Endothelial cell of umbilical vein (primary cell): ENCODE results near the gene HDLBP. TPM values are rescaled to one million over a fixed set of nuclear protein-coding genes. Genes with fewer than 3 reads are reported as not detected.

ENCODE experiments used
- BruUV-seq: library from RNA; stranded (reverse); fragments of 400-500 nt; replicated peaks from 2 replicates; lab custom pipeline; 2021; lab: Mats Ljungman, UMichigan
- CTCF ChIA-PET: fragments of 300-600, 350-600 bp; sonication (Branson Sonifier 250); formaldehyde crosslinking; loops from one replicate; lab custom pipeline; 2021; ENCODE audit warnings: antibody characterized with exemption, inconsistent platforms; lab: Charles Lee
- POLR2A ChIA-PET: fragments of 300-600, 350-600 bp; sonication (Branson Sonifier 250); formaldehyde crosslinking; loops from one replicate; lab custom pipeline; 2021; ENCODE audit warnings: antibody characterized with exemption, inconsistent platforms; lab: Charles Lee
- DNase-seq: peaks from one replicate; pipeline ENCODE4 v3.0.0-alpha.2; 2011; ENCODE audit warnings: low read depth, low spot score
- FAIRE-seq: peaks from 2 replicates; lab custom pipeline; 2011; peaks lifted over from hg19 to GRCh38; lab: Jason Lieb, UNC
- H2AFZ ChIP-seq: 2 replicates; pipeline ENCODE4 v1.6.0; 2012; ENCODE audit warnings: low read depth, low read length, control low read depth, inconsistent platforms
- H3K27ac ChIP-seq: 2 replicates; pipeline ENCODE4 v1.5.1; 2011; ENCODE audit warnings: low read depth, mild to moderate bottlenecking, control low read depth, low read length, moderate library complexity; ENCODE audit not compliant: insufficient read depth
- H3K27me3 ChIP-seq, 2 experiments: 2 replicates each; pipeline versions ENCODE4 v1.6.0 to v1.6.1; 2011; ENCODE audit warnings: low read length in 2 of 2, mixed read lengths in 1 of 2; ENCODE audit not compliant: control insufficient read depth in 2 of 2, insufficient read depth in 2 of 2
- H3K36me3 ChIP-seq, 2 experiments: 2 replicates in 1 of 2; 3 replicates in 1 of 2; pipeline ENCODE4 v1.5.1; 2011; ENCODE audit warnings: low read length in 2 of 2, mild to moderate bottlenecking in 1 of 2, moderate library complexity in 1 of 2; ENCODE audit not compliant: control insufficient read depth in 2 of 2, insufficient read depth in 2 of 2; ENCODE audit errors: extremely low read depth in 1 of 2
- H3K4me1 ChIP-seq: 3 replicates; pipeline ENCODE4 v1.5.1; 2011; ENCODE audit warnings: mild to moderate bottlenecking, low read length; ENCODE audit not compliant: control insufficient read depth, insufficient read depth; ENCODE audit errors: extremely low read depth
- H3K4me2 ChIP-seq: 2 replicates; pipeline ENCODE4 v1.6.1; 2011; ENCODE audit warnings: low read length, control low read depth, mixed read lengths; ENCODE audit not compliant: insufficient read depth
- H3K4me3 ChIP-seq, 3 experiments: fragments of 200-600 bp in 1 of 3; sonication (generic), shearing (Covaris generic) in 1 of 3; replicated peaks in 1 of 3; 2 replicates each; pipeline ENCODE4 v1.5.1; 2011 to 2016; ENCODE audit warnings: control low read depth in 3 of 3, low read length in 3 of 3, mild to moderate bottlenecking in 2 of 3, inconsistent platforms in 1 of 3, low read depth in 1 of 3, moderate library complexity in 1 of 3; ENCODE audit not compliant: insufficient read depth in 1 of 3
- H3K79me2 ChIP-seq: 2 replicates; pipeline ENCODE4 v1.6.0; 2012; ENCODE audit warnings: low read length, inconsistent platforms; ENCODE audit not compliant: control insufficient read depth, insufficient read depth
- H3K9ac ChIP-seq: replicated peaks from 2 replicates; pipeline ENCODE3; 2011; ENCODE audit warnings: low read length, control low read depth; ENCODE audit not compliant: insufficient read depth; ENCODE audit errors: extremely low read depth
- H3K9me1 ChIP-seq: replicated peaks from 3 replicates; pipeline ENCODE4 v1.6.0; 2011; ENCODE audit warnings: mild to moderate bottlenecking, low read length; ENCODE audit not compliant: control insufficient read depth, insufficient read depth; ENCODE audit errors: extremely low read depth
- H3K9me3 ChIP-seq: replicated peaks from 2 replicates; pipeline ENCODE4 v1.5.1; 2012; ENCODE audit warnings: low read length, inconsistent platforms; ENCODE audit not compliant: control insufficient read depth, insufficient read depth
- H4K20me1 ChIP-seq: replicated peaks from 2 replicates; pipeline ENCODE3; 2011; ENCODE audit warnings: mild to moderate bottlenecking, low read length; ENCODE audit not compliant: control insufficient read depth, insufficient read depth; ENCODE audit errors: extremely low read depth
- EZH2 ChIP-seq: IDR thresholded peaks from 2 replicates; pipeline ENCODE4 v1.6.1; 2012; ENCODE audit warnings: borderline replicate concordance, low read depth, mild to moderate bottlenecking, moderate library complexity, low read length, inconsistent platforms; ENCODE audit not compliant: severe bottlenecking
- FOS ChIP-seq: IDR thresholded peaks from 2 replicates; pipeline ENCODE4 v1.6.1; 2011; ENCODE audit warnings: mild to moderate bottlenecking, low read length, moderate library complexity, borderline replicate concordance; ENCODE audit not compliant: insufficient read depth
- GATA2 ChIP-seq: IDR thresholded peaks from 2 replicates; pipeline ENCODE4 v1.7.0; 2011; ENCODE audit warnings: low read depth, mild to moderate bottlenecking, moderate library complexity, mixed read lengths, low read length; ENCODE audit not compliant: insufficient read length, insufficient read depth
- JUN ChIP-seq: IDR thresholded peaks from 2 replicates; pipeline ENCODE4 v1.6.1; 2011; ENCODE audit warnings: borderline replicate concordance, low read depth; ENCODE audit not compliant: insufficient read length, insufficient read depth
- MYC ChIP-seq: IDR thresholded peaks from one replicate; pipeline ENCODE4 v1.6.1; 2011; ENCODE audit warnings: mild to moderate bottlenecking, low read depth, low read length
- POLR2A ChIP-seq: IDR thresholded peaks from 2 replicates; pipeline ENCODE4 v1.6.1; 2012; ENCODE audit warnings: low read depth, mild to moderate bottlenecking, control low read depth, low read length
- POLR2AphosphoS5 ChIP-seq: IDR thresholded peaks from 2 replicates; pipeline ENCODE4 v1.6.1; 2012; ENCODE audit warnings: low read depth, mild to moderate bottlenecking, control low read depth, low read length, moderate library complexity; ENCODE audit not compliant: insufficient read depth
- dilution Hi-C: fragments of 300-500 bp; cut with MboI; formaldehyde crosslinking; loops from one replicate; pipeline ENCODE4 v1.15.0; 2019; ENCODE audit warnings: low sequenced_read_pairs; ENCODE audit not compliant: extremely low pct_ligation_motif_present
- intact Hi-C: fragments of 100-400 bp; cut with micrococcal nuclease; formaldehyde crosslinking; loops from one replicate; pipeline ENCODE4 v1.10.0; 2022
- polyA plus RNA-seq, 4 experiments: library from polyadenylated mRNA; depleted of rRNA in 3 of 4; stranded (reverse) in 3 of 4; unstranded in 1 of 4; fragments of >200 nt; gene quantifications; 2 replicates each; pipeline versions ENCODE4 v1.2.1 to v1.2.3, GENCODE V29; 2011 to 2012; ENCODE audit warnings: missing spikeins in 1 of 4
- total RNA-seq: library from RNA; stranded (reverse); gene quantifications from 2 replicates; pipeline ENCODE4 v1.2.3, GENCODE V29; 2021
- TF ChIP-seq, protein P1 (sequence below): IDR thresholded peaks from 2 replicates; pipeline ENCODE4 v1.6.1; 2011; ENCODE audit not compliant: insufficient read depth, insufficient read length
- TF ChIP-seq, protein P2 (sequence below), 2 donors: IDR thresholded peaks; 1 replicate in 1 of 2; 2 replicates in 1 of 2; pipeline ENCODE4 v1.5.1; 2011; ENCODE audit warnings: low read length in 2 of 2, mild to moderate bottlenecking in 2 of 2, moderate library complexity in 2 of 2, control low read depth in 1 of 2, inconsistent platforms in 1 of 2, low read depth in 1 of 2; ENCODE audit not compliant: insufficient read depth in 1 of 2; ENCODE audit errors: extremely low read depth in 1 of 2

Gene HDLBP
- total and polyA plus RNA-seq, 2 donors (not counting 3 experiments of a cell fraction or from before 2014, with no cell fraction given): 379 to 569 TPM

DNA sequence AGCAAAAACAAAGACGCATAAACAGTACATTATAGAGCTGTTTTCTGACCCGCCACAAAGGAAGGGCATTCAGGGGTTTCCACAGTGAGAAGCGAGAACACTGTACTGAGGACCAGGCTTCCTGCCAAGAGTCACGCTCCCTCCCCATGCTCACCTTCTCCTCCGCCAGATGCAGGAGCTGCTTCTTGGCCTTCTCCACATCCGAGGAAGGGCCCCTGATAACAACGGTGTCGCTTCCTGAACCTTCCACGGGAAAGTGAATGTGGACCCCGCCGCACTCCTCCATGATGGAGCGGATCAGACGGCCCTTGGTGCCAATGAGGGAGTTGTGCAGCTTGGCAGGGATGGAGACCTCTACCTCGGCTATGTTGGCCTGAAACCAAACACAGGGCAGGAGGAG is 73.2 kb downstream of the HDLBP start:
- H3K79me2 ChIP-seq: peaks cover 14% of the 10 kb centered on the region
- H3K9me1 ChIP-seq: no peaks in the 10 kb centered on the region
- FAIRE-seq: no peak
- intact Hi-C loops: no loop called here
- no peaks in the 10 kb centered on the region for H3K27me3 ChIP-seq
- no peak for DNase-seq
- no peak overlapping the region for H3K9ac ChIP-seq
- TF ChIP-seq JUN (no peak), POLR2A (no peak), POLR2AphosphoS5 (no peak), EZH2 (no peak), GATA2 (no peak), MYC (no peak), FOS (no peak)
- TF ChIP-seq, protein P1, sequence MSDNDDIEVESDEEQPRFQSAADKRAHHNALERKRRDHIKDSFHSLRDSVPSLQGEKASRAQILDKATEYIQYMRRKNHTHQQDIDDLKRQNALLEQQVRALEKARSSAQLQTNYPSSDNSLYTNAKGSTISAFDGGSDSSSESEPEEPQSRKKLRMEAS: no peak
- TF ChIP-seq, protein P2, sequence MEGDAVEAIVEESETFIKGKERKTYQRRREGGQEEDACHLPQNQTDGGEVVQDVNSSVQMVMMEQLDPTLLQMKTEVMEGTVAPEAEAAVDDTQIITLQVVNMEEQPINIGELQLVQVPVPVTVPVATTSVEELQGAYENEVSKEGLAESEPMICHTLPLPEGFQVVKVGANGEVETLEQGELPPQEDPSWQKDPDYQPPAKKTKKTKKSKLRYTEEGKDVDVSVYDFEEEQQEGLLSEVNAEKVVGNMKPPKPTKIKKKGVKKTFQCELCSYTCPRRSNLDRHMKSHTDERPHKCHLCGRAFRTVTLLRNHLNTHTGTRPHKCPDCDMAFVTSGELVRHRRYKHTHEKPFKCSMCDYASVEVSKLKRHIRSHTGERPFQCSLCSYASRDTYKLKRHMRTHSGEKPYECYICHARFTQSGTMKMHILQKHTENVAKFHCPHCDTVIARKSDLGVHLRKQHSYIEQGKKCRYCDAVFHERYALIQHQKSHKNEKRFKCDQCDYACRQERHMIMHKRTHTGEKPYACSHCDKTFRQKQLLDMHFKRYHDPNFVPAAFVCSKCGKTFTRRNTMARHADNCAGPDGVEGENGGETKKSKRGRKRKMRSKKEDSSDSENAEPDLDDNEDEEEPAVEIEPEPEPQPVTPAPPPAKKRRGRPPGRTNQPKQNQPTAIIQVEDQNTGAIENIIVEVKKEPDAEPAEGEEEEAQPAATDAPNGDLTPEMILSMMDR (IDR thresholded peaks at IDR 0.05; ENCODE audit: extremely low read depth in 1 of 2, insufficient read depth in 1 of 2, low read depth in 1 of 2, low read length in 2 of 2): no peak
- H2AFZ ChIP-seq: no peak overlapping the region
- BruUV-seq: no TSS peak
- peaks cover 39 to 76% of the 10 kb centered on the region in 2 experiments for H3K36me3 ChIP-seq
- H3K4me1 ChIP-seq: no peaks in the 10 kb centered on the region
- CTCF ChIA-PET: no interaction called here
- dilution Hi-C loops: no loop called here
- no peaks in the 10 kb centered on the region for H3K9me3 ChIP-seq
- POLR2A ChIA-PET: no interaction called here
- H3K4me3 ChIP-seq: no peak overlapping the region
- H3K4me2 ChIP-seq: no peak overlapping the region
- H4K20me1 ChIP-seq: no peaks in the 10 kb centered on the region
- H3K27ac ChIP-seq: no peak overlapping the region
